AG04449 (cell line): Measurements from ENCODE around the gene TBC1D1.

Source experiments
- CTCF ChIA-PET: fragments of 350-600 bp; formaldehyde crosslinking; extraction: SDS; loops from one replicate; lab custom pipeline; 2021; ENCODE audit warnings: antibody characterized with exemption; lab: Yijun Ruan, JAX
- POLR2A ChIA-PET: fragments of 400-600, 350-600 bp; formaldehyde crosslinking; extraction: SDS; loops from one replicate; lab custom pipeline; 2020; ENCODE audit warnings: antibody characterized with exemption, inconsistent platforms; lab: Yijun Ruan, JAX
- DNase-seq: peaks from one replicate; pipeline ENCODE4 v3.0.0-alpha.2; 2010; ENCODE audit warnings: low read depth, low spot score
- H3K4me3 ChIP-seq: 2 replicates; pipeline ENCODE4 v1.5.1; 2011; ENCODE audit warnings: low read depth, mild to moderate bottlenecking, control low read depth, low read length
- TF ChIP-seq, protein P1 (sequence below): IDR thresholded peaks from one replicate; pipeline ENCODE4 v1.5.1; 2011; ENCODE audit warnings: mild to moderate bottlenecking, moderate library complexity, low read length, control low read depth, inconsistent platforms; ENCODE audit not compliant: insufficient read depth; ENCODE audit errors: missing control alignments

TBC1D1 gene

GRCh38 chr4:37882665-37883296 is 8.1 kb upstream of the TBC1D1 start:
- no peak for DNase-seq
- CTCF ChIA-PET, result no interaction called here
- no peak overlapping the region for H3K4me3 ChIP-seq
- TF ChIP-seq, protein P1, sequence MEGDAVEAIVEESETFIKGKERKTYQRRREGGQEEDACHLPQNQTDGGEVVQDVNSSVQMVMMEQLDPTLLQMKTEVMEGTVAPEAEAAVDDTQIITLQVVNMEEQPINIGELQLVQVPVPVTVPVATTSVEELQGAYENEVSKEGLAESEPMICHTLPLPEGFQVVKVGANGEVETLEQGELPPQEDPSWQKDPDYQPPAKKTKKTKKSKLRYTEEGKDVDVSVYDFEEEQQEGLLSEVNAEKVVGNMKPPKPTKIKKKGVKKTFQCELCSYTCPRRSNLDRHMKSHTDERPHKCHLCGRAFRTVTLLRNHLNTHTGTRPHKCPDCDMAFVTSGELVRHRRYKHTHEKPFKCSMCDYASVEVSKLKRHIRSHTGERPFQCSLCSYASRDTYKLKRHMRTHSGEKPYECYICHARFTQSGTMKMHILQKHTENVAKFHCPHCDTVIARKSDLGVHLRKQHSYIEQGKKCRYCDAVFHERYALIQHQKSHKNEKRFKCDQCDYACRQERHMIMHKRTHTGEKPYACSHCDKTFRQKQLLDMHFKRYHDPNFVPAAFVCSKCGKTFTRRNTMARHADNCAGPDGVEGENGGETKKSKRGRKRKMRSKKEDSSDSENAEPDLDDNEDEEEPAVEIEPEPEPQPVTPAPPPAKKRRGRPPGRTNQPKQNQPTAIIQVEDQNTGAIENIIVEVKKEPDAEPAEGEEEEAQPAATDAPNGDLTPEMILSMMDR, result no peak
- POLR2A ChIA-PET, result no interaction called here

- ChIA-PET POLR2A (no interaction called here), CTCF (interaction anchor here (0.6 to 1.3 kb wide), 2 partner anchors 12 to 22 kb away, joined by 3 read pairs; no protein-coding TSS in a partner anchor)
- no peak for DNase-seq
- no peak overlapping the region for H3K4me3 ChIP-seq
- TF ChIP-seq, protein P1, result no peak
Measured at GRCh38 chr4:37884855-37885487, 5.9 kb upstream of the TBC1D1 start.

GRCh38 chr4:37885496-37885895 is 5.4 kb upstream of the TBC1D1 start:
- H3K4me3 ChIP-seq, result no peak overlapping the region
- DNase-seq, result no peak
- TF ChIP-seq, protein P1, result no peak
- CTCF ChIA-PET, result interaction anchor here (0.6 to 1.3 kb wide), 4 partner anchors 11 to 284 kb away, joined by 3 to 5 read pairs (median 3); no protein-coding TSS in a partner anchor
- POLR2A ChIA-PET, result no interaction called here

DNA sequence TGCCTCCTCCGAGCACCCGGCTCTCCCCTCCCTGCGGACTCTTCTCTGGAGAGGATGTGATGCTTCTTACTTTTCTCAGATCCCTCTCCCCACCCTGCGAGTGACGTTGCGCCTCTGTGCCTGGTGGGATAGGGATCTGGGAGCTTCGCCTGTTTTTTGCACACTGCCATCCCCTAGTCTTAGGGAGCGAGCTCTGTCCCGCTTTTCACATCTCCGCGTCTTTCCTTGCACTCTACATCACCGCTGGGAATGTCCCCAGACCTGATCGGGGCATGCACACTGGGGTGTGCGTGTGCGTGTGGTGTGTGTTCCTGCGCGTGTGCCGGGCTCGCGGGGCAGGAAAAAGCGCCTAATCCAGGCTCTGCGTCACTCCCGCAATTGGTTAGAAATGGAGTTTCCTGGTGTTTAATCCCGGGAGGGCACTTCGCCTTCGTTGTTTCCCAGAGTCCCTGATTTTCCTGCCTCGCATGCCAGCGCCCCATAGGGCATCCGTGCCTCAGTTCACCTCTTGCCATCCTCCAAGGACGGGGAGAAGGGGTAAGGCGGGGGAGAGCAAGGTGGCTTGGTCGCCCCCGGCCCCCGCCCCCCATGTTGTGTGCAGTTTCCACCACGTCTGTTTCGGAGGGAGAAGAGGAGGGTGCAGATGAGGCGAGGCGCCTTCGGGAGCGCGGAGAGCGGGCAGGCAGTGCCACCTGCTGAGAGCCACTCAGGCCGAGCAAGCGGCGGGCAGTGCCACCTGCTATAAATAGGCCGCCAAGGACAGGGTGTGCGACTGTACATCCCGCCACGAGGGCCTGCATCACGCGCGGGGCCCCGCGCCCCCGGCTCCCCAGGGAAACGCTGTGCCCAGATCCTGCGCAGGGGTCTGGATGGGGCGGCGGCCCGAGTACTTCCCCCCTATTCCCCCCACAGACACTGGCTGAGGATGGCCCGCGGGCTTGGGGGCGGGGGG is 759 bp upstream of the TBC1D1 start:
- DNase-seq, result no peak
- ChIA-PET POLR2A (no interaction called here), CTCF (interaction anchor here (1.0 to 1.1 kb wide), 2 partner anchors 11 to 64 kb away, joined by 3 read pairs; no protein-coding TSS in a partner anchor)
- H3K4me3 ChIP-seq, result peak overlapping the region; percentile 63
- TF ChIP-seq, protein P1, result no peak

DNA sequence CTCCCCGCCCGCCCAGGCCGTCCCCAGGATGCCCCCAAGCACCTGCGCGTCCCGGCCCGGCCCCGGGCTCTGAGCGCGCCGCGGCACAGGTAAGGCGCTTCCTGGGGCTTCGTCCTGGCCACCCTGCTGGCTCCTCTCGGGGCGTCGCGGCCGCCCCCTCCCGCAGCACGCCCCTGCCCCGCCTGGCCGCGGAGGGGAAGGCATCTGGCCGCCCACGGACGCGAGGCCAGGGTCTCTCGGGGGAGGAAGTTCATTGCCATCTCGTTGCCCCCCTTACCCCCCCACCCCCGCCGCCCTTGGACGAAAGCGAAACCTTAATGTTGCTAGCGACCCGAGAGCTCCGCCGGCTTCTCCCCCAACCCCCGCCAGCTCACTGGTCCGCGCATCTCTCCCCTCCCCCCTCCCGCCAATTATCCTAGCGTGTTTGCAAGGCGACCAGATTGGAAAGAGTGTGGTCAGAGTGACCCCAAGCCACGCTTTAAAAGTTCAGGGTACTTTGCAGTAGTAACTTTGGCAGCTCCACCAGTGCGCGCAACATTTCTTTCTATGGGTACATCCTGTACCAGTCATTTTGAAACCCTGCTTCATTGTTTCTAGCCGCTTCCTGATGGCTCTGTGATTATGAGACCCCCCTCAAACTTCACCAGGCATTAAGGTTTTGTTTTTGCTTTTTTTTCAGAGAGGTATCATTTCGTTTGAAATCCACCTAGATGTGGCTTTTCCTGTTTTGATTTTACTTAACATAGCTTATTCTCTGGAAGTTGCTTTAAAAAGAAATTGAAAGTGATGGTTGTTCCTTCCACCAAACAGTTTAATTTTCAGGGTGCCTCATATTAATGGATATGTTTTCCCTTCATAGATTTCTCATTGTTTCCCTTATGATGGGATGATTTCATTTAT is 626 bp downstream of the TBC1D1 start:
- TF ChIP-seq, protein P1, result no peak
- DNase-seq, result no peak
- ChIA-PET CTCF (interaction anchor here (0.9 kb wide), 1 partner anchor 15 kb away, joined by 3 read pairs; no protein-coding TSS in a partner anchor), POLR2A (interaction anchor here (0.5 kb wide), 1 partner anchor 269 kb away, joined by 3 read pairs; no protein-coding TSS in a partner anchor)
- peak overlapping the region; percentile 63 for H3K4me3 ChIP-seq
